ENCODE measurements around the gene PPCS.

PPCS gene

DNA sequence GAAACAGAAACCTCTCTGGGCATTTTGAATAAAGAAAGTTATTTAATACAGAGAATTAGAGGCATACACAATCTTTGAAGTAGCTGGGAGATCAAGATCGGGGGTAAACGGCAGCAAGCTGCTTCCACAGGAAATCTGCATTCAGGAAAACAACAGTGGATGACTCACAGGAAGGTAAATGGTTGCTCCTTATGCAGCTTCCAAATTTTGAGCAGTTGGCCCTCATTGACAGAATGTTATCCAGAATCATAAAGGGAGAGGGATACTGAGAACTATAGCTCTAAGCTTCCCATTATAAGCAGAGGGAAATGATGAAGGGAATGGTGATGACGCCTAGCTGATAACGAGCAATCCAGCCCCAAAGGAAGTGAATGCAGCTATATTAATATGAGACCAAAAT is 29.1 kb upstream of the PPCS start:
- H3K27me3 ChIP-seq (ENCODE audit: control insufficient read depth, insufficient read depth, low read length), result no peaks in the 10 kb centered on the region
- H3K4me3 ChIP-seq (ENCODE audit: low read depth, low read length), result no peak overlapping the region
- H3K9me3 ChIP-seq (ENCODE audit: control insufficient read depth, insufficient read depth, low read length), result no peaks in the 10 kb centered on the region
- H3K27ac ChIP-seq (ENCODE audit: low read depth, low read length), result peak overlapping the region; percentile 5
- H3K36me3 ChIP-seq (ENCODE audit: control insufficient read depth, insufficient read depth, low read length), result no peaks in the 10 kb centered on the region
- 0 out of 2 replicates have a peak, but pooled peaks cover 4% of the 10 kb centered on the region for H3K4me1 ChIP-seq (ENCODE audit: control insufficient read depth, insufficient read depth, low read length)
- no peak overlapping the region for H3K9ac ChIP-seq (ENCODE audit: low read depth, low read length)

DNA sequence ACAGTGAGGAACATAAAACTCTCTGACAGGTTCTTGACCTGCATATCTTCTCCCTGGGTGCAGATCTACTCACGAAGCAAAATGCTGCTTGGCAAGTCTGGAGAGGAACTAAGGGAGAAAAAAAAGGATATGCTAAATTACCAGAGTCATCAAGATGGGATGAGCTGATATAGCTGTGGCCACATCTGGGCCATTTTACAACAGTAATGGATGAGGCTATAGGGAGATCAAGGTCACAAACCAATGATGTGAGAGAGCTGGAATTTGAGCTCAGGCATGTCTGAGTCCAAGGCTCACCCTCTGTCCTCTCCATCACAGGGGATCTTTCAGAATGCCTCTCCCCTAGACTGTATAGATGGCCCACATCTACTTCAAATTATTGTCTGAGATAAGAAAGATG is 26.7 kb upstream of the PPCS start:
- Histone ChIP-seq H3K27ac (ENCODE audit: low read depth, low read length) (no peak overlapping the region), H3K36me3 (ENCODE audit: control insufficient read depth, insufficient read depth, low read length) (no peaks in the 10 kb centered on the region), H3K4me3 (ENCODE audit: low read depth, low read length) (no peak overlapping the region), H3K9ac (ENCODE audit: low read depth, low read length) (no peak overlapping the region), H3K4me1 (ENCODE audit: control insufficient read depth, insufficient read depth, low read length) (0 out of 2 replicates have a peak, but pooled peaks cover 4% of the 10 kb centered on the region), H3K9me3 (ENCODE audit: control insufficient read depth, insufficient read depth, low read length) (no peaks in the 10 kb centered on the region), H3K27me3 (ENCODE audit: control insufficient read depth, insufficient read depth, low read length) (no peaks in the 10 kb centered on the region)

DNA sequence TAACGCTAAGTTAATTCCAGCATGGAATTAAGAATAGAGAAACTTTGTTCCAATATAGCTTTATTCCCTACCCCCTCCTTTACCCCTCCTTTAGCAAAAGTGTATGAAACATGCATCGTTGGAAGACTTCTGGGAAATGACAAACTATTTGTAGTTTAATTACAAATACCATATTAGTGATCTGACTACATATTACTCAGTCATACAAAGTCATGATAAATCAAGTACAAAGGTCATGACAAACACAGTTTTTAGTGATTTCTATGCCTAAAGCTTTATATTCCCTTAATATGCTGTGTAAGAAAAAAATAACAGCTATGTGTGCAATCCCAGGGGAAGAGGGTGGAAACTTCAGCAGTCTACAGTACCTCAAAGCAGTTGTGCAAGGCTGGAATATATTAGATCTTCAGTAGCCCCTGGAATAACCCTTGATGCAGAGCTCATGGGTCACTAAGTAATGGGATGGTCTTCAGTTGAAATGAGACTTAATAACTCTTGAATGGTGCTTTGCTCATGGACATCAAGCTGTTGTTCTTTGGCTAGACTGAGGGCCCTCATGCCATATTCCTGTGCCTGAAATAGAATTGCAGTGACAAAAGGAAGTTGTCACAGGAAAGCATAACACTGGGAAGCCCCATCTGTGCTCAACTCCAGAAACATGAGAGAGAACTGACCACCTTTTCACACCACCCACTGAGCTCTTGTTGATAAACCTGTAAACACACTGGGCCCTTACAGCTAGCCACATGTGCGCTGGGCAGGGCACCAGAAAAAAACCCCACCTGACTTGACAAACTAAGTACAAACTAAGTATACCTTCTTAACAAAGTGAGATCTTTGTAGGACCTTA is 25.8 kb upstream of the PPCS start:
- Histone ChIP-seq H3K4me1 (ENCODE audit: control insufficient read depth, insufficient read depth, low read length) (0 out of 2 replicates have a peak, but pooled peaks cover 4% of the 10 kb centered on the region), H3K36me3 (ENCODE audit: control insufficient read depth, insufficient read depth, low read length) (no peaks in the 10 kb centered on the region), H3K4me3 (ENCODE audit: low read depth, low read length) (no peak overlapping the region), H3K27ac (ENCODE audit: low read depth, low read length) (no peak overlapping the region), H3K27me3 (ENCODE audit: control insufficient read depth, insufficient read depth, low read length) (no peaks in the 10 kb centered on the region), H3K9me3 (ENCODE audit: control insufficient read depth, insufficient read depth, low read length) (no peaks in the 10 kb centered on the region), H3K9ac (ENCODE audit: low read depth, low read length) (no peak overlapping the region)

DNA sequence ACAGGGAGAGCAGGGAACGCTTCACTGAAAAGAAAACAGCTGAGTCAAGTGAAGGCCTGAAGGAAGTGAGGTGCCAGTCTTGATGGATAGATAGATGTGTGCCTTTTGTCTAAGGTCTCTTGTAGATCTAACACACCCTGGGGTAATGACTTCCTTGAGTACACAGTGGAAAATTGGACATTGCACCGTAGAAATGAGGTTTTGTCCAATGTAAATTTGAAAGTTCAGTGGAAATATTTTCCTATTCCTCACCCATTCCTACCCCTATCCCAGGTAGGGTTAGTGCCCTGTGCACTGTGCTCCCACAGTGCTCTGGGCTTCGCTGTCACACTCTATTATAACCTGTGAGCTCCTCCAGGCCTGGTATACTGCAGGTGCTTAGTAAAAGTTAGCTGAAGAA is 24.8 kb upstream of the PPCS start:
- no peaks in the 10 kb centered on the region for H3K36me3 ChIP-seq (ENCODE audit: control insufficient read depth, insufficient read depth, low read length)
- no peak overlapping the region for H3K27ac ChIP-seq (ENCODE audit: low read depth, low read length)
- H3K9me3 ChIP-seq (ENCODE audit: control insufficient read depth, insufficient read depth, low read length), result no peaks in the 10 kb centered on the region
- no peak overlapping the region for H3K9ac ChIP-seq (ENCODE audit: low read depth, low read length)
- 0 out of 2 replicates have a peak, but pooled peaks cover 4% of the 10 kb centered on the region for H3K4me1 ChIP-seq (ENCODE audit: control insufficient read depth, insufficient read depth, low read length)
- H3K4me3 ChIP-seq (ENCODE audit: low read depth, low read length), result no peak overlapping the region
- H3K27me3 ChIP-seq (ENCODE audit: control insufficient read depth, insufficient read depth, low read length), result no peaks in the 10 kb centered on the region

DNA sequence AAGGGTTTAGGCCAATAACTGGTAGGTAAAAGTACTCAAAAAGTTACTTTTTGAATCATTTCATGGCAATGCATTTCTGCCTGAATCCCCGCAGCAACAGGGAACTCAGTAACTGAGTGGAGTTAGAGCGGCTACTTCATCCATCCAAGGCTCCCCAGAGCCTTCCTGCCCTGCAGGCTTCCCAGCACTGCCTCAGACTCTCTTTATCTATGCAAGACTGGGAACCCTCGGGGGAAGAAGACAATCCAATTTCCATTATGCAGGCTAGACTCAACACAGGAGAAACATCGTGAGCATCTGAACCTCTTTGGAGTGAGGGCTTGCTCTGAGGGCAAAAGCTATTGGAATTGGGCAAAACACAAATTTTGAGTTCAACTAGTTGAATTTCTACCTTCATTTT is 23.6 kb upstream of the PPCS start:
- no peaks in the 10 kb centered on the region for H3K27me3 ChIP-seq (ENCODE audit: control insufficient read depth, insufficient read depth, low read length)
- H3K27ac ChIP-seq (ENCODE audit: low read depth, low read length), result no peak overlapping the region
- H3K4me1 ChIP-seq (ENCODE audit: control insufficient read depth, insufficient read depth, low read length), result no peaks in the 10 kb centered on the region
- no peak overlapping the region for H3K4me3 ChIP-seq (ENCODE audit: low read depth, low read length)
- H3K9ac ChIP-seq (ENCODE audit: low read depth, low read length), result no peak overlapping the region
- H3K36me3 ChIP-seq (ENCODE audit: control insufficient read depth, insufficient read depth, low read length), result no peaks in the 10 kb centered on the region
- no peaks in the 10 kb centered on the region for H3K9me3 ChIP-seq (ENCODE audit: control insufficient read depth, insufficient read depth, low read length)

DNA sequence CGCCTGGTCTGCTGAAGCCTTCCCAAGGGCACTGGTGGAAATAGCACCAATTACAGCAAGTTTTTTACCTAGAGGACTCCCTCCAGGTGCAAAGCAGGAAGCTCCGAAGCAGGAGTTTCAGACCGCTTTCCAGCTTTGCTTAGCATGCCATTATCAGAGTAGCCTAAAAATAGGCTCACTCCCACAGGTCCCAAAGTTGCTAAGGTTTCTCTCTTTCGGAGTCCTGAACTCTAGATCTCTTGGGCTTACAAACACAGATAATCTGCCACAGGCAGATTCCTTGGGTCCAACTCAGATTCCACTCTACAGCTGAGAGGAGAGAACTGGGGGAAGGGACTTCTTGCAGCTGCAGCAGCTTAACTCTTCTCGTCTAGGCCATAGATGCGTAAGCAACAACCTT is 23.0 kb upstream of the PPCS start:
- H3K27me3 ChIP-seq (ENCODE audit: control insufficient read depth, insufficient read depth, low read length), result no peaks in the 10 kb centered on the region
- no peak overlapping the region for H3K9ac ChIP-seq (ENCODE audit: low read depth, low read length)
- no peaks in the 10 kb centered on the region for H3K9me3 ChIP-seq (ENCODE audit: control insufficient read depth, insufficient read depth, low read length)

DNA sequence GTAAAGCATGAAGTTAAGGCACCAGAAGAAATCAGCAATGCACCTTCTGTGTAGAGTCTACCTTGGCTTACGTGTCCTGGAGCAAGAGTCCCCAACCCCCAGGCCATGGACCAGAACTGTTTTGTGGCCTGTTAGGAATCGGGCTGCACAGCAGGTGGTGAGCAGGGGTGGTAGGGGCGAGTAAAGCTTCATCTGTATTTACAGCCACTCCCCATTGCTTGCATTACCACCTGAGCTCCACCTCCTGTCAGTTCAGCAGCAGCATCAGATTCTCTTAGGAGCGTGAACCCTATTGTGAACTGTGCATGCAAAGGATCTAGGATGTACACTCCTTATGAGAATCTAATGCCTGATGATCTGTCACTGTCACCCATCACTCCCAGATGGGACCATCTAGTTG is 22.0 kb upstream of the PPCS start:
- no peak overlapping the region for H3K9ac ChIP-seq (ENCODE audit: low read depth, low read length)
- no peaks in the 10 kb centered on the region for H3K4me1 ChIP-seq (ENCODE audit: control insufficient read depth, insufficient read depth, low read length)
- no peaks in the 10 kb centered on the region for H3K27me3 ChIP-seq (ENCODE audit: control insufficient read depth, insufficient read depth, low read length)
- no peaks in the 10 kb centered on the region for H3K36me3 ChIP-seq (ENCODE audit: control insufficient read depth, insufficient read depth, low read length)
- no peak overlapping the region for H3K27ac ChIP-seq (ENCODE audit: low read depth, low read length)
- no peak overlapping the region for H3K4me3 ChIP-seq (ENCODE audit: low read depth, low read length)
- no peaks in the 10 kb centered on the region for H3K9me3 ChIP-seq (ENCODE audit: control insufficient read depth, insufficient read depth, low read length)

More for the DNA sequence above, 23.0 kb upstream of the PPCS start:
- Histone ChIP-seq H3K4me1 (ENCODE audit: control insufficient read depth, insufficient read depth, low read length) (no peaks in the 10 kb centered on the region), H3K4me3 (ENCODE audit: low read depth, low read length) (no peak overlapping the region), H3K27ac (ENCODE audit: low read depth, low read length) (no peak overlapping the region), H3K36me3 (ENCODE audit: control insufficient read depth, insufficient read depth, low read length) (no peaks in the 10 kb centered on the region)

DNA sequence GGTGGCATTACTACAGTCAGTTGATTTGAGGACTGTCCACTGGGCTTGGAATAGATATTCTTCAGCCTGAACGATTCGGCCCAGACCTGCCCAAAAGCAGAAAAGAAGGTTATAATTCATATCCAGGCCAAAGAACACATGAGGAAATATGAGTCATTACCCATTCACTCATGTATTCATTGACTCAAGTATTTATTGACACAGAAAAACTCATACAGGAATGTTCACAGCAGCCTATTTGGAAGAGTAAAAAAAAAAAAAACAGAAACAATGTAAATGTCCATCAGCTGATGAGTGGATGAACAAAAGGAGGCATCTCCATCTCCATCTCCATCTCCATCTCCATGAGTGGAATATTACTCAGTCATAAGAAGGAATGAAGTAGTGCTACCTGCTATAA is 16.4 kb upstream of the PPCS start:
- no peaks in the 10 kb centered on the region for H3K4me1 ChIP-seq (ENCODE audit: control insufficient read depth, insufficient read depth, low read length)

DNA sequence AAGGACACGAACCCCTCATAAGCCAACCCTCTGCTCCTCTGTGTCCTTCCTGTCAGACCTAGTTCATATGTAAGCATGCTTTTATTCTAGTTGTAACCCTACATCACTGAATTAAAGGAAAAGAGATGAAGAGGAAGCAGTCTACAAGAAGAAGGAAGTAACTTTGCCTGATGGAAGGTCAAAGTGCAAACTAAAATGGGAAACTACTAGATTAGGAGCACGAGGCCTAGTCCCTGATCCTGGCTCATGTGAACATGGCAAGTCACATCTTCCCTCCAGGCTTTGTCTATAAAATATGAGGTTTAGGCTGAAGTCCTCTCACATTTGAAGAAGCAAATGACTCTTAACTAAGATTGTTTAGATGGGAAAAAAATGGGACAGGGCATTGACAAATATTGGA is 13.7 kb upstream of the PPCS start:
- no peaks in the 10 kb centered on the region for H3K27me3 ChIP-seq (ENCODE audit: control insufficient read depth, insufficient read depth, low read length)
- H3K27ac ChIP-seq (ENCODE audit: low read depth, low read length), result no peak overlapping the region

More for the DNA sequence above, 16.4 kb upstream of the PPCS start:
- no peaks in the 10 kb centered on the region for H3K27me3 ChIP-seq (ENCODE audit: control insufficient read depth, insufficient read depth, low read length)
- H3K27ac ChIP-seq (ENCODE audit: low read depth, low read length), result no peak overlapping the region
- H3K4me3 ChIP-seq (ENCODE audit: low read depth, low read length), result no peak overlapping the region
- H3K36me3 ChIP-seq (ENCODE audit: control insufficient read depth, insufficient read depth, low read length), result no peaks in the 10 kb centered on the region
- no peak overlapping the region for H3K9ac ChIP-seq (ENCODE audit: low read depth, low read length)
- no peaks in the 10 kb centered on the region for H3K9me3 ChIP-seq (ENCODE audit: control insufficient read depth, insufficient read depth, low read length)

DNA sequence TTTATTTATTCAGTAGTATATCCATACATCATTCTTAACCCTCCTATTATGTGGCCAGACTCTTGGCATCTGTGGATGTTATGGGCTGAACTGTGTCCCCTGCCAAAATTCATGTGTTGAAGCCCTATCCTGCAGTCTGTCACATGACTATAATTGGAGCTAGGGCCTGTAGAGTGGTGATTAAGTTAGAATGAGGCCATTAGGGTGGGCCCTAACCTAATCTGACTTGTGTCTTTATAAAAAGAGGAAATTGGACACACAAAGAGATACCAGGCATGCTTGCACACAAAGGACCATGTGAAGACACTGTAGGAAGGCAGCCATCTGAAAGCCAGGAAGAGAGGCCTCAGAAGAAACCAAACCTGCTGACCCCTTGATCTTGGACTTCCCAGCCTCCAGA is 7.1 kb upstream of the PPCS start:
- no peak overlapping the region for H3K4me3 ChIP-seq (ENCODE audit: low read depth, low read length)
- no peaks in the 10 kb centered on the region for H3K27me3 ChIP-seq (ENCODE audit: control insufficient read depth, insufficient read depth, low read length)
- H3K36me3 ChIP-seq (ENCODE audit: control insufficient read depth, insufficient read depth, low read length), result no peaks in the 10 kb centered on the region
- H3K9ac ChIP-seq (ENCODE audit: low read depth, low read length), result no peak overlapping the region
- no peak overlapping the region for H3K27ac ChIP-seq (ENCODE audit: low read depth, low read length)
- H3K4me1 ChIP-seq (ENCODE audit: control insufficient read depth, insufficient read depth, low read length), result peaks cover 10% of the 10 kb centered on the region
- no peaks in the 10 kb centered on the region for H3K9me3 ChIP-seq (ENCODE audit: control insufficient read depth, insufficient read depth, low read length)

More for the DNA sequence above, 13.7 kb upstream of the PPCS start:
- Histone ChIP-seq H3K9me3 (ENCODE audit: control insufficient read depth, insufficient read depth, low read length) (no peaks in the 10 kb centered on the region), H3K36me3 (ENCODE audit: control insufficient read depth, insufficient read depth, low read length) (no peaks in the 10 kb centered on the region), H3K4me3 (ENCODE audit: low read depth, low read length) (no peak overlapping the region), H3K4me1 (ENCODE audit: control insufficient read depth, insufficient read depth, low read length) (no peaks in the 10 kb centered on the region), H3K9ac (ENCODE audit: low read depth, low read length) (no peak overlapping the region)

DNA sequence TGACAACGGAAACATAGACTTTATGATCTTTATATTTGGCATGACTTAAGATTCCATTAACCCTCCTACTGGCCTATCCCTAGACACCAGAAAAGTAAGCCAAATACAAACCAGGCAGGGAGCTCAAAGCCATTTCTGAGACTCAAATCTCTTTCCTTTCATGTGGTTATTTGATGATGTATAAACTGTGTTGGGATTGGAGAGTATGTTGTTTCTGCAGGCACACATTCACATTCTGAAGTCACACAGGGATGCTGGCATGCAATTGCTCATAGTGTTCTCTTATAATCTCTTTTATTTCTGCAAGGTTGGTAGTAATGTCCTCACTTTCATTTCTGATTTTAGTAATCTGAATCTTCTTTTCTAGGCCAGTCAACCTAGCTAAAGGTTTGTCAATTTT is 6.3 kb upstream of the PPCS start:
- Histone ChIP-seq H3K9me3 (ENCODE audit: control insufficient read depth, insufficient read depth, low read length) (no peaks in the 10 kb centered on the region), H3K4me1 (ENCODE audit: control insufficient read depth, insufficient read depth, low read length) (peaks cover 10% of the 10 kb centered on the region), H3K27me3 (ENCODE audit: control insufficient read depth, insufficient read depth, low read length) (no peaks in the 10 kb centered on the region), H3K36me3 (ENCODE audit: control insufficient read depth, insufficient read depth, low read length) (no peaks in the 10 kb centered on the region), H3K9ac (ENCODE audit: low read depth, low read length) (no peak overlapping the region), H3K4me3 (ENCODE audit: low read depth, low read length) (no peak overlapping the region), H3K27ac (ENCODE audit: low read depth, low read length) (no peak overlapping the region)
